Smooth muscle cell (in vitro differentiated cells): ENCODE data around the gene BAZ1B. TPM values are rescaled to one million over a fixed set of nuclear protein-coding genes. Genes with fewer than 3 reads are reported as not detected.
"Not testable (repeated sequence)": the region's sequence is repeated elsewhere in the genome, so short reads cannot be mapped to it uniquely, and the experiment has no call there.

Experiments
- DNase-seq: peaks from one replicate; lab custom pipeline; 2025; ENCODE audit not compliant: unreplicated experiment; lab: John Stamatoyannopoulos, UW
- H2AFZ ChIP-seq: fragments of 200-600 bp; sonication (generic); 2 replicates; pipeline ENCODE4 v1.6.0; 2016; ENCODE audit warnings: antibody characterized with exemption, low read depth, mild to moderate bottlenecking
- H3F3A ChIP-seq: fragments of 200-600 bp; sonication (generic); 2 replicates; pipeline ENCODE4 v1.6.0; 2017; ENCODE audit warnings: antibody characterized with exemption, low read depth
- H3K27ac ChIP-seq: fragments of 200-600 bp; sonication (generic); 2 replicates; pipeline ENCODE4 v1.5.1; 2016; ENCODE audit warnings: low read depth, mild to moderate bottlenecking
- H3K27me3 ChIP-seq: fragments of 200-600 bp; sonication (generic); 2 replicates; pipeline ENCODE4 v1.6.1; 2016; ENCODE audit warnings: low read depth, mild to moderate bottlenecking
- H3K36me3 ChIP-seq: fragments of 200-600 bp; sonication (generic); 2 replicates; pipeline ENCODE4 v1.5.1; 2016; ENCODE audit warnings: low read depth
- H3K4me1 ChIP-seq: fragments of 200-600 bp; sonication (generic); 2 replicates; pipeline ENCODE4 v1.5.1; 2016; ENCODE audit warnings: low read depth
- H3K4me2 ChIP-seq: fragments of 200-600 bp; sonication (generic); 2 replicates; pipeline ENCODE4 v1.6.0; 2016; ENCODE audit warnings: mild to moderate bottlenecking
- H3K4me3 ChIP-seq: fragments of 200-600 bp; sonication (generic); 2 replicates; pipeline ENCODE4 v1.5.1; 2016; ENCODE audit warnings: mild to moderate bottlenecking
- H3K79me2 ChIP-seq: fragments of 200-600 bp; sonication (generic); 2 replicates; pipeline ENCODE4 v1.6.0; 2016; ENCODE audit warnings: low read depth, mild to moderate bottlenecking
- H3K9ac ChIP-seq: fragments of 200-600 bp; sonication (generic); 2 replicates; pipeline ENCODE4 v1.6.0; 2016; ENCODE audit warnings: low read depth
- H3K9me3 ChIP-seq: fragments of 200-600 bp; sonication (generic); replicated peaks from 2 replicates; pipeline ENCODE4 v1.5.1; 2016; ENCODE audit warnings: low read depth
- H4K20me1 ChIP-seq: fragments of 200-600 bp; sonication (generic); 2 replicates; pipeline ENCODE4 v1.6.0; 2016; ENCODE audit warnings: low read depth
- WGBS: methylation state at CpG from one replicate; pipeline ENCODE4 v1.1.7; 2016; ENCODE audit warnings: low lambda C conversion rate; 5-methylcytosine and 5-hydroxymethylcytosine counted together
- polyA plus RNA-seq: library from polyadenylated mRNA; unstranded; fragments of >200 nt; fragmentation: Nextera tagmentation; extraction: Ambion mirVana; gene quantifications from 2 replicates; pipeline ENCODE4 v1.2.1, GENCODE V29; 2016
- total RNA-seq: library from RNA; depleted of rRNA; stranded (reverse); fragments of >200 nt; gene quantifications from 2 replicates; pipeline ENCODE4 v1.2.3, GENCODE V29; 2014
- TF ChIP-seq, protein P1 (sequence below): fragments of 200-600 bp; sonication (generic); IDR thresholded peaks from 2 replicates; pipeline ENCODE4 v1.5.1; 2017; ENCODE audit warnings: borderline replicate concordance, mild to moderate bottlenecking, antibody characterized with exemption; ENCODE audit not compliant: insufficient read depth, poor library complexity, severe bottlenecking

The BAZ1B gene
- total and polyA plus RNA-seq, 2 experiments from 2014 or later = 20.1 to 43.9 TPM

DNA sequence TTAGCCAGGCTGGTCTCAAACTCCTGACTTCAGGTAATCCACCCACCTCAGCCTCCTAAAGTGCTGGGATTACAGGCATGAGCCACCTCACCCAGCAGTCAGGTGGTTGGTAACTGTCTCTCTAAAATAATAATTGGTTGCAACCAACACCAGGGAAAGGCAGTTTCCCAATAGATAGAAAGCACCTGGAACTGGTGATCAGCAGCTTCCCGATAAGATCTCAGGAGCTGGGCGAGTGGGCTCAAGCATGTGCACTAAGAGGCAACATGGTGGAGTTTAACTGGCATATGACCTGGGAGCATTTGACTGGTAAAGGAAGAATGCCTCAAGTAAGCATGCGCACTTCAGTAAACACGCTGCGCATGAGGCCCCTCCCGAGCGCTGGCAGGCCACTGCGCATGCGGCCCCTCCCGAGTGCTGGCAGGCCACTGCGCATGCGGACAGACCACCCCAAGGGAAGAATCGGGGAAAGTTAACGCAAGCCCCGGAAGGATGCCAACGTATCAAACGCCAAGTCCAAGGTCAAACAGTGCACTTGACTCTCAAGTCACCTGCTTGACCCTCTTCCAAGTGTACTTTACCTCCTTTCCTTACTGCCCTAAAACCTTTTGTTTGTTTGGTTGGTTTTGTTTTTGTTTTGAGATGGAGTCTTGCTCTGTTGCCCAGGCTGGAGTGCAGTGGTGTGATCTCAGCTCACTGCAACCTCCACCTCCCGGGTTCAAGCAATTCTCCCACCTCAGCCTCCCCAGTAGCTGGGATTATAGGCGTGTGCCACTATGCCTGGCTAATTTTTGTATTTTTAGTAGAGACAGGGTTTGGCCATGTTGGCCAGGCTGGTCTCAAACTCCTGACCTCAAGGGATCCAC, 122.7 kb downstream of the BAZ1B start:
- H2AFZ ChIP-seq, H3K4me1 ChIP-seq, H3K9me3 ChIP-seq, H3K27me3 ChIP-seq, H3K27ac ChIP-seq, DNase-seq, H3K79me2 ChIP-seq, H3K4me3 ChIP-seq, H3K4me2 ChIP-seq, H3F3A ChIP-seq, H3K36me3 ChIP-seq, H3K9ac ChIP-seq, H4K20me1 ChIP-seq: not testable (repeated sequence)
- WGBS = 72% methylated on average over 19 of the region's 19 CpGs

GRCh38 chr7:73397521-73398281, 124.4 kb downstream of the BAZ1B start:
- H3K79me2 ChIP-seq = no peaks in the 10 kb centered on the region
- 34% methylated on average over 12 of the region's 14 CpGs for WGBS
- no peak overlapping the region for H3K27ac ChIP-seq
- TF ChIP-seq, protein P1, sequence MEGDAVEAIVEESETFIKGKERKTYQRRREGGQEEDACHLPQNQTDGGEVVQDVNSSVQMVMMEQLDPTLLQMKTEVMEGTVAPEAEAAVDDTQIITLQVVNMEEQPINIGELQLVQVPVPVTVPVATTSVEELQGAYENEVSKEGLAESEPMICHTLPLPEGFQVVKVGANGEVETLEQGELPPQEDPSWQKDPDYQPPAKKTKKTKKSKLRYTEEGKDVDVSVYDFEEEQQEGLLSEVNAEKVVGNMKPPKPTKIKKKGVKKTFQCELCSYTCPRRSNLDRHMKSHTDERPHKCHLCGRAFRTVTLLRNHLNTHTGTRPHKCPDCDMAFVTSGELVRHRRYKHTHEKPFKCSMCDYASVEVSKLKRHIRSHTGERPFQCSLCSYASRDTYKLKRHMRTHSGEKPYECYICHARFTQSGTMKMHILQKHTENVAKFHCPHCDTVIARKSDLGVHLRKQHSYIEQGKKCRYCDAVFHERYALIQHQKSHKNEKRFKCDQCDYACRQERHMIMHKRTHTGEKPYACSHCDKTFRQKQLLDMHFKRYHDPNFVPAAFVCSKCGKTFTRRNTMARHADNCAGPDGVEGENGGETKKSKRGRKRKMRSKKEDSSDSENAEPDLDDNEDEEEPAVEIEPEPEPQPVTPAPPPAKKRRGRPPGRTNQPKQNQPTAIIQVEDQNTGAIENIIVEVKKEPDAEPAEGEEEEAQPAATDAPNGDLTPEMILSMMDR = no peak
- no peak overlapping the region for H3K4me3 ChIP-seq
- no peaks in the 10 kb centered on the region for H3K27me3 ChIP-seq
- H2AFZ ChIP-seq = no peak overlapping the region
- no peaks in the 10 kb centered on the region for H3F3A ChIP-seq
- no peaks in the 10 kb centered on the region for H3K9me3 ChIP-seq
- no peak for DNase-seq
- no peak overlapping the region for H3K9ac ChIP-seq
- no peak overlapping the region for H3K4me2 ChIP-seq
- H4K20me1 ChIP-seq = no peaks in the 10 kb centered on the region
- no peaks in the 10 kb centered on the region for H3K36me3 ChIP-seq
- H3K4me1 ChIP-seq = no peaks in the 10 kb centered on the region

- Histone ChIP-seq H3K9me3 (no peaks in the 10 kb centered on the region), H3K9ac (no peak overlapping the region), H3K4me3 (no peak overlapping the region), H3K4me2 (no peak overlapping the region), H4K20me1 (no peaks in the 10 kb centered on the region), H3K4me1 (no peaks in the 10 kb centered on the region), H2AFZ (no peak overlapping the region), H3F3A (no peaks in the 10 kb centered on the region), H3K79me2 (no peaks in the 10 kb centered on the region), H3K36me3 (no peaks in the 10 kb centered on the region), H3K27ac (no peak overlapping the region), H3K27me3 (no peaks in the 10 kb centered on the region)
- DNase-seq = no peak
- 88% methylated on average over 21 of the region's 21 CpGs for WGBS
- TF ChIP-seq, protein P1 = no peak
Observed at GRCh38 chr7:73395538-73396503, 126.3 kb downstream of the BAZ1B start.
